Measurements from ENCODE around the gene PSMD4. TPM values are rescaled to one million over a fixed set of nuclear protein-coding genes. Genes with fewer than 3 reads are reported as not detected.
"Not testable (repeated sequence)": the region's sequence is repeated elsewhere in the genome, so short reads cannot be mapped to it uniquely, and the experiment has no call there.

PSMD4 gene
- total RNA-seq, 2 donors from 2014 or later = 78.4 to 86.0 TPM

DNA sequence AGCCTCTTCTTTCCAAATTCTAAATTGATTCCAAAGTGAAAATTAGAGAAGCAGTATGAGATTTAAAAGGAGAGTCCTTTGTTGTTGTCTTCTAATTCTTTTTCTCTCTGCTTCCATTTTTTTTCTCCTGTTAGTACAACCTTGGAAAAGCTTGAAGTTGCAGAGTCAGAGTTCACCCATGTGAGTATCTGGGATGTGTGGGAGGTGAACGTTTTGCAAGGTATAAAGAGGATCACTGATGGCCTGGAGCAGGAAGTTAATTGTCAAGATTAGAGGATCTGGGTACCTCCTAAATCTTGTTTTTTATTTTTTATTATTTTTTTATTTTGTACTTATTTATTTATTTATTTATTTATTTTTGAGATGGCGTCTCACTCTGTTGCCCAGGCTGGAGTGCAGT lies 7.7 kb upstream of the PSMD4 start:
- DNase-seq (no peak), ATAC-seq (no peak)
- peaks cover 7% of the 10 kb centered on the region for H3K36me3 Mint-ChIP-seq (ENCODE audit: low read depth)
- H3K27me3 Mint-ChIP-seq = no peaks in the 10 kb centered on the region
- H3K4me3 Mint-ChIP-seq = no peak overlapping the region
- H3K27ac Mint-ChIP-seq = no peak overlapping the region
- no peaks in the 10 kb centered on the region for H3K4me1 Mint-ChIP-seq
- no peaks in the 10 kb centered on the region for H3K9me3 ChIP-seq (ENCODE audit: control insufficient read depth, low read length, poor library complexity, severe bottlenecking)

DNA sequence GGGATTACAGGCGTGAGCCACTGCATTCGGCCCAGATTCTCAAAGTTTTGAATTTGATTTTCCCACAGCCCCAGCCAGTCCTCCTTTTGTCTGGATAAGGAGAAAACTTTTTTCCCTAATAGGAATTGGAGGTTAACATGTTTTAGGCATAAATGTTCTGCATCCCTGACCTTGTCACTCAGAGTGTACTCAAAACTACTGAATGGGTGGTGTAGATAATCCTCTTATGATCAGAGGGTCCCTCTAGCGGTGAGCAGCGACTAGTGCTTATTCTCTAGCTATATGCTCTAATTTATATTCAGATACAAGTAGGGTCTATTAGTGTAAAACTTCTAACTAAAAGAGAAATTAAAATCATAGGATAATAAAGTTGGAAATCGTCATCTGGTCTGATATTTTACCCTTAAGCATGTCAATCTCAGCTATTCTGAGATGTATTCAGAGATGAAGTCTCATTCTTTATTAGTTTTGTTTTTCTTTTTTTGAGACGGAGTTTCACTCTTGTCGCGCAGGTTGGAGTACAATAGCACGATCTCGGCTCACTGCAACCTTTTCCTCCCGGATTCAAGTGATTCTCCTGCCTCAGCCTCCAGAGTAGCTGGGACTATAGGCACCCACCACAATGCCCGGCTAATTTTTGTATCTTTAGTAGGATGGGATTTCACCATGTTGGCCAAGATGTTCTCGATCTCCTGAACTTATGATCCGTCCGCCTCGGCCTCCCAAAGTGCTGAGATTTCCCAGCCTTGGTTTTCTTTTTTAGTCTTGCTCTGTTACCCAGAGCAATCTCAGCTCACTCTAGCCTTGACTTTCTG lies 2.7 kb upstream of the PSMD4 start:
- DNase-seq (peak; percentile 13 to 42 (median 17)), ATAC-seq (peak; percentile 58)
- H3K4me3 Mint-ChIP-seq = no peak overlapping the region
- H3K9me3 ChIP-seq (ENCODE audit: control insufficient read depth, low read length, poor library complexity, severe bottlenecking) = no peaks in the 10 kb centered on the region
- peaks cover under 1% of the 10 kb centered on the region for H3K36me3 Mint-ChIP-seq (ENCODE audit: low read depth)
- no peaks in the 10 kb centered on the region for H3K27me3 Mint-ChIP-seq
- H3K4me1 Mint-ChIP-seq = peaks cover 18% of the 10 kb centered on the region
- no peak overlapping the region for H3K27ac Mint-ChIP-seq

DNA sequence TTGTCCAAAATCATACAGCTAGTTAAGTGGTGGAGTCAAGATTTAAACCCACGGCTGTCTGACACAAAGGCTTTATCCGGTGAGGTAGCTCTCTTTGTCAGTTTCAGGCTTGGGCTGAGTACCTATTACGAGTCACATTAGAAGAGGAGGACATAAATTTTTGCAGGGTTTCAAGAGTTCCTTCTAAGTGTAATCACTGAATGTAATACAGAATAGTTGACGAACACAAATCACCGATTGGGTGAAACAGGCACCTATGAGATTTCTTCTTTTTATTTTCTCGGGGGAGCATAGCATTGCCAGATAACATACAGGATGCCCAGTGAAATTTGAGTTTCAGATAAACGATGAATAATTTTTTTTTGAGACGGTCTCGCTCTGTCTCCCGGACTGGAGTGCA lies 847 bp downstream of the PSMD4 start:
- Mint-ChIP-seq H3K4me1 (peaks cover 29% of the 10 kb centered on the region), H3K4me3 (peak overlapping the region; percentile 92), H3K27ac (peak overlapping the region; percentile 97), H3K36me3 (ENCODE audit: low read depth) (no peaks in the 10 kb centered on the region), H3K27me3 (no peaks in the 10 kb centered on the region)
- DNase-seq (no peak), ATAC-seq (no peak)
- H3K9me3 ChIP-seq (ENCODE audit: control insufficient read depth, low read length, poor library complexity, severe bottlenecking) = no peaks in the 10 kb centered on the region

DNA sequence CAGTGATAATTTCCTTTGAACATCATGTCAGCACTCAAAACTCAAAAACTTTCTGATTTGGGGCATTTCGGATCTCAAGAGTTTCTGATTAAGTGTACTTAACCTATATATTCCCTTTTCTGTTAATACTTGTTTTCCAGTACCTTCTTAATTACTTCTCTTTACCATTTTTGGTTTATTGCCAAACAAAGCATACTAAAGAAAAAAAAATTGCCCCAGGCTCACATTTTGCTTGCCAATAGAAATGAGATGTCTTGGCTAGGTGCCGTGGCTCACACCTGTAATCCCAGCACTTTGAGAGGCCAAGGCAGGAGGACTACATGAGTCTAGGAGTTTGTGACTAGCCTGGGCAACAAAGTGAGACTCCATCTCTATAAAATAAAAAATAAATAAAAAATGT lies 4.8 kb downstream of the PSMD4 start:
- Mint-ChIP-seq H3K4me1 (peaks cover 28% of the 10 kb centered on the region), H3K27ac (no peak overlapping the region), H3K27me3 (no peaks in the 10 kb centered on the region), H3K36me3 (ENCODE audit: low read depth) (no peaks in the 10 kb centered on the region), H3K4me3 (no peak overlapping the region)
- H3K9me3 ChIP-seq (ENCODE audit: control insufficient read depth, low read length, poor library complexity, severe bottlenecking) = no peaks in the 10 kb centered on the region
- ATAC-seq (no peak), DNase-seq (no peak)

DNA sequence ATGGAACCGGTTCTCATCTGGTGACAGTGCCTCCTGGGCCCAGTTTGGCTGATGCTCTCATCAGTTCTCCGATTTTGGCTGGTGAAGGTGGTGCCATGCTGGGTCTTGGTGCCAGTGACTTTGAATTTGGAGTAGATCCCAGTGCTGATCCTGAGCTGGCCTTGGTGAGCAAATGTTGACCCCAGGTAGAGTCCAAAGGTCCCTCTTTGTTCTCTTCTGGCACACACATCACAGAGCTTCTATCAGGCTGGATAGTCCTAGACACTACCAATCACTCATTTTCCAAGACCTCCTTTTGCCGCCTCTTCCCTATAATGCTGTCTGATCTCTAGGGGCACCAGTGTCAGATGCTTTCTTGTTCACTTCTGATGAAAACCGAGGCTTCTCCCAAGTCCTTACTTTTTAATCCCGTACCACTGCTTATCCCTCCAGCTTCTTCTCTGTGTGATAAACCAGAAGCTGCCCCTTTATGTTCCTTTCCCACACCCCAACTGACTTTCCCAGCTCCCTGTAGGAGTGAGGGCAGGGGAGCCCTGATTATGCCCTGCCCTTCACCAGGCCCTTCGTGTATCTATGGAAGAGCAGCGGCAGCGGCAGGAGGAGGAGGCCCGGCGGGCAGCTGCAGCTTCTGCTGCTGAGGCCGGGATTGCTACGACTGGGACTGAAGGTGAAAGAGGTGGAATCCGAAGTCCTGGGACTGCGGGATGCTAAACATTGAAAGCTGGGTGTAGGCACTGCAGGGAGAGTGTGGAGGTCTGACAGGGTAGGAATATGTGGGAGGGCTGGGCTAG lies 11.1 kb downstream of the PSMD4 start:
- Mint-ChIP-seq H3K36me3 (ENCODE audit: low read depth) (peaks cover 11% of the 10 kb centered on the region), H3K27ac (peak overlapping the region; percentile 41), H3K4me3 (no peak overlapping the region), H3K4me1 (no peaks in the 10 kb centered on the region), H3K27me3 (no peaks in the 10 kb centered on the region)
- H3K9me3 ChIP-seq (ENCODE audit: control insufficient read depth, low read length, poor library complexity, severe bottlenecking) = no peaks in the 10 kb centered on the region
- no peak for ATAC-seq
- DNase-seq = no peak

DNA sequence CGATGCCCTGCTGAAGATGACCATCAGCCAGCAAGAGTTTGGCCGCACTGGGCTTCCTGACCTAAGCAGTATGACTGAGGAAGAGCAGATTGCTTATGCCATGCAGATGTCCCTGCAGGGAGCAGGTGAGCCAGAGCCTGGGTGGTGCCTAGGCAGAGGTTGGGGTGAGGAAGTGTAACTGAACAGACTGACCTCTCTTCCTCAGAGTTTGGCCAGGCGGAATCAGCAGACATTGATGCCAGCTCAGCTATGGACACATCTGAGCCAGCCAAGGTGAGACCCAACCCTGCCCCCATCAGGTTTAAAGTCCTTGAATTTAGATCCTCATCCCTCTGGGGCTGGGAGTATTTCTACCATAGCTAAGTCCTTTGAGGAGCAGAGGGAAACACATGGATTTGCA lies 11.8 kb downstream of the PSMD4 start:
- H3K36me3 Mint-ChIP-seq (ENCODE audit: low read depth) = peaks cover 11% of the 10 kb centered on the region
- no peaks in the 10 kb centered on the region for H3K4me1 Mint-ChIP-seq
- no peaks in the 10 kb centered on the region for H3K9me3 ChIP-seq (ENCODE audit: control insufficient read depth, low read length, poor library complexity, severe bottlenecking)
- H3K27me3 Mint-ChIP-seq = no peaks in the 10 kb centered on the region
- ATAC-seq (no peak), DNase-seq (no peak)
- peak overlapping the region; percentile 41 for H3K27ac Mint-ChIP-seq
- H3K4me3 Mint-ChIP-seq = no peak overlapping the region

DNA sequence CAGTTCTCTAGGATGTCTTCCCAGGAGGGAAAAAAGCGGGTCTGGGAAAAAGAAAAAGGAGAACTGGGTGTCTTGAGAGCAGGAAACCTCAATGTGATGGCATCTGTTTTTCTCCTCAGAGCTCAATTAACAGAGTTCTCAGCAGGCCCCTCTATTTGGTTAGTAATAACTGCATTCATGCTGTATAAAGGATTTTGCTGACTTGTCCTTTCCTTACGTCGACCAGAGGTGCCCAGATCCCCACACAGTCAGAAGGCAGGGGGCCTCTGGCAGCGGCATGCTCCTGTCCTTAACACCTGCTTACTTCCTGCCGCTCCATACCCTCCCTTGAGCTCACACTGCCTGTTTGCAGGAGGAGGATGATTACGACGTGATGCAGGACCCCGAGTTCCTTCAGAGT lies 12.3 kb downstream of the PSMD4 start:
- H3K27me3 Mint-ChIP-seq = no peaks in the 10 kb centered on the region
- H3K9me3 ChIP-seq (ENCODE audit: control insufficient read depth, low read length, poor library complexity, severe bottlenecking) = no peaks in the 10 kb centered on the region
- no peak overlapping the region for H3K27ac Mint-ChIP-seq
- peaks cover 11% of the 10 kb centered on the region for H3K36me3 Mint-ChIP-seq (ENCODE audit: low read depth)
- H3K4me1 Mint-ChIP-seq = no peaks in the 10 kb centered on the region
- DNase-seq (no peak), ATAC-seq (no peak)
- H3K4me3 Mint-ChIP-seq = no peak overlapping the region

DNA sequence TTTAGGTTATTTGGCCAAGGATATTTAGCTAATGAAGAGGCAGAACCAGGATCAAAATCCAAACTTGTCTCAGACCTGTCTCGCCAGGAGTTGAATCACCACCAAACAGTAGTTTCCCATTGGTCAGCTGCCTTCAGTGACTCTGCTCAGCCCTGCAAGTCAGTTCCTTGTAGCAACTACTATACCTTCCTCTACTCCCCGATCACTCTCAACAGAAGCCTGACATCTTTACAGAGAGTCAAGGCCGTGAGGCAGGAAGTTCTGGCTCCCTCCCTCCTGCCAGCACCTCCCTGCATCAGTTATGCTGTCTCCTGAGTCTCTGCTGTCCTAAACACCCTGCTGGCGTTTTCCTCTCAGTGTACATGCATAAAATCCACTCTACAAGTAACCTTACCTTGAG lies 13.2 kb downstream of the PSMD4 start:
- no peaks in the 10 kb centered on the region for H3K9me3 ChIP-seq (ENCODE audit: control insufficient read depth, low read length, poor library complexity, severe bottlenecking)
- no peak for DNase-seq
- Mint-ChIP-seq H3K4me1 (no peaks in the 10 kb centered on the region), H3K27me3 (no peaks in the 10 kb centered on the region), H3K27ac (no peak overlapping the region), H3K36me3 (ENCODE audit: low read depth) (peaks cover 11% of the 10 kb centered on the region), H3K4me3 (no peak overlapping the region)
- ATAC-seq = no peak

DNA sequence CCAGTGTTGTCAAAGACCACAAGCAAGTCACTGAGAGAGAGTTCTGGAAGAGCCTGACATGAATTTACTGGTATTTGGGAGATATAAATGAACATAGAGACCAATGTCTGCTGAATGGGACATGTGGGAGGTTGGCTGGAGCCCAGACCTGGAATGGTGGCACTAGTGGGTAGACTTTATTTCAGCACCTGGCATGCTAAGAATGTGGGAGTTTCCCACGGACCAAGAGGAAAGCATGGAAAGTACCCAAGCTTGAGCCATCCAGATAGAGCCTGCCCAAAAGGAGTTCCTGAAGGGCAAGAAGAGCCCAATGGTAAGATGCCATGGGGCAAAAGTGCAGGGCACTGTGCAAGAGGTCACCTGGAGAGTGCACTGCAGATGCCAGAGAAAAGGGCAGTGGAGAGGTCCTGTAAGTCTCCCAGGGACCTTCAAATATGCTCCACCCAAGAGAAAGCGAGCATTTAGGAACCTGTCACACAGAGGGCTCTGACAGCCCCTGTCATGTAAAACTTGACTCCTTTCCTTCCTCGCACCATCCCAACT lies 19.5 kb downstream of the PSMD4 start:
- peaks cover 13% of the 10 kb centered on the region for H3K4me1 Mint-ChIP-seq
- H3K36me3 Mint-ChIP-seq (ENCODE audit: low read depth) = no peaks in the 10 kb centered on the region
- no peaks in the 10 kb centered on the region for H3K9me3 ChIP-seq (ENCODE audit: control insufficient read depth, low read length, poor library complexity, severe bottlenecking)
- ATAC-seq (no peak), DNase-seq (no peak)
- H3K27ac Mint-ChIP-seq = peak overlapping the region; percentile 41
- no peak overlapping the region for H3K4me3 Mint-ChIP-seq
- H3K27me3 Mint-ChIP-seq = no peaks in the 10 kb centered on the region

DNA sequence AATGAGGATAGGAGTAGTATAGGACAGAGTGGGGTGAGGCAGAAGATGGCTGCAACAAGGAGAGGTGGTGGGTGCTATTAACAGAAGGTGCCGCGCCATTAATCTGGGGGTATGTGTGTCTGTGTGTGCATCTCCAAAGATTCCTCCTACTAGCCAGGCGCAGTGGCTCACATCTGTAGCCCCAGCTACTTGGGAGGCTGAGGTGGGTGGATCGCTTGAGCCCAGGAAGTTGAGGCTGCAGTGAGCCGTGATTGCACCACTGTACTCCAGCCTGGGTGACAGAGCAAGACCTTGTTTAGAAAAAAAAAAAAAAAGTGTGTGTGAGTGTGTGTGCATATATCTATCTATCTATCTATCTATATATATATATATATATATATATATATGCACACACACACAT lies 20.8 kb downstream of the PSMD4 start:
- not testable (repeated sequence) for H3K36me3 Mint-ChIP-seq (ENCODE audit: low read depth); H3K9me3 ChIP-seq (ENCODE audit: control insufficient read depth, low read length, poor library complexity, severe bottlenecking); H3K27ac Mint-ChIP-seq; H3K4me3 Mint-ChIP-seq; DNase-seq; ATAC-seq; H3K27me3 Mint-ChIP-seq
- peaks cover 13% of the 10 kb centered on the region for H3K4me1 Mint-ChIP-seq

DNA sequence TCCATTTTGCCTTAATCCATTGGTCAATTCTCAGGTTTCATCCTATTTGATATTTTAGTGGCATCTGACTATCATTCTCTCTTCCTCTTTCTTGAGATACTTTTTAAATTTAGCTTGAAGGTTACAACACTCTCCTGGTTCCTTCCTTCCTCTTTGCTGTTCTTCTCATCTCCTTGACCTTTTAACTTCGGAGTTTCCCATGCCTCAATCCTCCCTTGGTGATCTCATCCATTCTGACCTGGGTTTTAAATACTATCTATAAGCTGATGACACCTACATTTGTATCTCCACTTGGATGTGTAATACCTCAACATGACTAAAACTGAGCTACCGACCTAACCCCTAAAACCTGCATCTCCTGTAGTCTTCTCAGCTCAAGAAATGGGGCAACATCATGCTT lies 22.7 kb downstream of the PSMD4 start:
- H3K9me3 ChIP-seq (ENCODE audit: control insufficient read depth, low read length, poor library complexity, severe bottlenecking) = no peaks in the 10 kb centered on the region
- H3K27me3 Mint-ChIP-seq = no peaks in the 10 kb centered on the region
- DNase-seq = no peak
- peaks cover 22% of the 10 kb centered on the region for H3K4me1 Mint-ChIP-seq
- no peak overlapping the region for H3K4me3 Mint-ChIP-seq
- peaks cover 4% of the 10 kb centered on the region for H3K36me3 Mint-ChIP-seq (ENCODE audit: low read depth)
- ATAC-seq = no peak
- H3K27ac Mint-ChIP-seq = no peak overlapping the region

DNA sequence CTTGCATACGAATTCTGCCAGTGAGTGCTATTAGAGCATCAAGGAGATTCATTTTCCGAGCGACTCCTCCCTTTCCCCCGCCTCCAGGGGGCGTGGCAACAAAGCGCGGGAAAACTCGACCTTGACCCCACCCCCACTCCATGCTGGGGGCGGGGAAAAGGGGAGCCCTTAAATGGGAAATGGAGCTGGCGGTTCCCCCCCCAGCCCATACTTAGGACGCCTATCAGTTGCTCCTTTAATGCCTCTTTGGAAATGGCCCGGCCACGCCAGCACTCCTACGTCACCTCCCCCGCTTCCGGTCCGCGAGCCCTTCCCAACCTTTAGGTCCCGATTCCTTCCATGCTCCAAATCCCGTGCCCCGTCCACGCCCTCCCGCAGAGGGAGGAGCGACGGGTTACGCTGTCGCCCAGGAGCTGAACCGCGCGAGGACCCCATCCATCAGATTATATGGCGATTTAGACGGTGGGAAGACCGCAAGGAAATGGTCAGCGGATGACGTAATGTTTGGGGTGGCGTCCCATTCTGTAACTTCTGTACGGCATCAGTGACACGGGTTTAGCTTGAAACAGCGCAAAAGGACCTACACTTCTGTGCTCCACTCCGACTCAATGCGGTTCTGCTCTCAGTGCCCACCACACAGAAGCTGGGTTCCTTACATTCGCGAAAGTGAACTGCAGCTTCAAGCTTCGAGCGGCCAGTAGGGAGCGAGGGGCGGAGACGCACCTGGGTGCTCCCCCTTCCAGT lies 26.9 kb downstream of the PSMD4 start:
- peaks cover 4% of the 10 kb centered on the region for H3K36me3 Mint-ChIP-seq (ENCODE audit: low read depth)
- H3K4me1 Mint-ChIP-seq = peaks cover 49% of the 10 kb centered on the region
- no peaks in the 10 kb centered on the region for H3K27me3 Mint-ChIP-seq
- H3K9me3 ChIP-seq (ENCODE audit: control insufficient read depth, low read length, poor library complexity, severe bottlenecking) = no peaks in the 10 kb centered on the region
- H3K4me3 Mint-ChIP-seq = peak overlapping the region; percentile 97
- DNase-seq = peak; percentile 86 to 96 (median 93)
- ATAC-seq = peak; percentile 55
- H3K27ac Mint-ChIP-seq = peak overlapping the region; percentile 95
